Measurements from ENCODE around the gene CPXM2. TPM values are rescaled to one million over a fixed set of nuclear protein-coding genes. Genes with fewer than 3 reads are reported as not detected.
"Not testable (repeated sequence)": the region's sequence is repeated elsewhere in the genome, so short reads cannot be mapped to it uniquely, and the experiment has no call there.

Gene CPXM2
- polyA plus RNA-seq, 3 donors: not detected

DNA sequence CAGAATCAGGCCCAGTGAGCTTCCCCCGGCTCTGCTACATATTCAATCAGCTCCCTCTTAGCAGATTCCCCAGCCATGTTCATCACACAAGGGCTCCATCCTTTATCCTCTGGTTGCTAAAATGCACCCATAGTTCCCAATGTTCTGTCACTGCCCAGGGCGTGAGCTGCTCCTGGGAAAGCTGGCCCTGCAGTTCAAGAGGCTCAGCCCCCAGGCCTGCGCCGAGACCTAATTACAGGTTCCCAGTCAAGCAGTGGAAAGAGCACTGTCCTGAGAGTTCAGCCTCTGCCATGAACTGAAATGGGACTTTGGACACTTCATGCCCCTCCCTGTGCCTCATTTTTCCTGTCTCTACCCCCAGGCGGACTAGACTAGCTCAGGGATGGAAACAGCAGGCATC is 149.9 kb downstream of the CPXM2 start:
- intact Hi-C loops (cut with micrococcal nuclease): no loop called here
- Mint-ChIP-seq H3K4me3 (no peak overlapping the region), H3K36me3 (no peaks in the 10 kb centered on the region), H3K4me1 (no peaks in the 10 kb centered on the region), H3K9me3 (peaks cover 0 to 10% (median 5%) of the 10 kb centered on the region in 7 donors), H3K27ac (no peak overlapping the region), H3K27me3 (ENCODE audit: low read depth in 3 of 3) (peaks cover 1 to 8% (median 4%) of the 10 kb centered on the region in 3 donors)
- Histone ChIP-seq H3K9me3 (replicated peaks in 1 of 2; ENCODE audit: control insufficient read depth in 1 of 2, insufficient read depth in 1 of 2, low read length in 2 of 2) (no peaks in the 10 kb centered on the region), H3K4me3 (replicated peaks in 1 of 3; ENCODE audit: low read depth in 2 of 3, low read length in 3 of 3) (no peak overlapping the region), H3K27ac (ENCODE audit: low read depth in 1 of 2, low read length in 2 of 2) (no peak overlapping the region), H3K36me3 (replicated peaks in 1 of 2; ENCODE audit: control insufficient read depth in 1 of 2, insufficient read depth in 2 of 2, low read length in 2 of 2) (no peaks in the 10 kb centered on the region), H3K4me1 (ENCODE audit: control insufficient read depth in 1 of 2, insufficient read depth in 2 of 2, low read length in 2 of 2) (no peaks in the 10 kb centered on the region), H3K27me3 (ENCODE audit: control insufficient read depth in 2 of 2, insufficient read depth in 2 of 2, low read length in 2 of 2) (no peaks in the 10 kb centered on the region), H3K9ac (ENCODE audit: insufficient read depth, low read length, poor library complexity, severe bottlenecking) (no peak overlapping the region), H3K79me2 (ENCODE audit: insufficient read depth, low read length) (no peaks in the 10 kb centered on the region), H3K4me2 (replicated peaks; ENCODE audit: extremely low read depth, low read length, poor library complexity, severe bottlenecking) (no peak overlapping the region), H4K20me1 (ENCODE audit: insufficient read depth, low read length) (no peaks in the 10 kb centered on the region), H2AFZ (ENCODE audit: insufficient read depth, low read depth, low read length, poor library complexity, severe bottlenecking) (no peak overlapping the region)
- no peak for DNase-seq
- WGBS (ENCODE audit: insufficient coverage): 92% methylated on average over 5 of the region's 5 CpGs
- TF ChIP-seq, protein P1, sequence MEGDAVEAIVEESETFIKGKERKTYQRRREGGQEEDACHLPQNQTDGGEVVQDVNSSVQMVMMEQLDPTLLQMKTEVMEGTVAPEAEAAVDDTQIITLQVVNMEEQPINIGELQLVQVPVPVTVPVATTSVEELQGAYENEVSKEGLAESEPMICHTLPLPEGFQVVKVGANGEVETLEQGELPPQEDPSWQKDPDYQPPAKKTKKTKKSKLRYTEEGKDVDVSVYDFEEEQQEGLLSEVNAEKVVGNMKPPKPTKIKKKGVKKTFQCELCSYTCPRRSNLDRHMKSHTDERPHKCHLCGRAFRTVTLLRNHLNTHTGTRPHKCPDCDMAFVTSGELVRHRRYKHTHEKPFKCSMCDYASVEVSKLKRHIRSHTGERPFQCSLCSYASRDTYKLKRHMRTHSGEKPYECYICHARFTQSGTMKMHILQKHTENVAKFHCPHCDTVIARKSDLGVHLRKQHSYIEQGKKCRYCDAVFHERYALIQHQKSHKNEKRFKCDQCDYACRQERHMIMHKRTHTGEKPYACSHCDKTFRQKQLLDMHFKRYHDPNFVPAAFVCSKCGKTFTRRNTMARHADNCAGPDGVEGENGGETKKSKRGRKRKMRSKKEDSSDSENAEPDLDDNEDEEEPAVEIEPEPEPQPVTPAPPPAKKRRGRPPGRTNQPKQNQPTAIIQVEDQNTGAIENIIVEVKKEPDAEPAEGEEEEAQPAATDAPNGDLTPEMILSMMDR (IDR thresholded peaks at IDR 0.05): no peak

DNA sequence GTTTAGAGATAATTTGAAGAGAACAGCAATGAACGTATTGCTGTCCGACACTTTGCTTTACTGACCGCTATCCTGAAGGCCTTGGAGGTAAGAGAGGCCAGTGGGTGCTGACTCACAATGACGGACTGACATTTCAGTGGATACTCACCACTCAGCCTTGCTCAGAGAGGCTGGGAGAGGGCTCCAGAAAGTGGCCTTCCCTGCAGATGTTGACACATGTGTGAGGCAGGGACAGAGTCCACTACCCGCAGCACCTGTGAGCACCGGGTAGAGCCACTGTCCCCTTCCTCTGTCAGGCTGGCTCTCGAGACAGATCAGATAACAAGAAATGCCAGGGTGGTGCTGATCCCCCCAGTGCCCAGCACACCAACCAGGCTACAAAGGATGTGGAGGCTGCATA is 150.5 kb downstream of the CPXM2 start:
- H2AFZ ChIP-seq (ENCODE audit: insufficient read depth, low read depth, low read length, poor library complexity, severe bottlenecking): no peak overlapping the region
- Mint-ChIP-seq H3K27me3 (ENCODE audit: low read depth in 3 of 3) (peaks cover 1 to 8% (median 4%) of the 10 kb centered on the region in 3 donors), H3K36me3 (no peaks in the 10 kb centered on the region), H3K4me3 (no peak overlapping the region), H3K9me3 (peaks cover 0 to 10% (median 5%) of the 10 kb centered on the region in 7 donors), H3K4me1 (no peaks in the 10 kb centered on the region), H3K27ac (peak overlapping the region in 1 of 7 donors; percentile 38)
- H3K79me2 ChIP-seq (ENCODE audit: insufficient read depth, low read length): no peaks in the 10 kb centered on the region
- H3K4me1 ChIP-seq (ENCODE audit: control insufficient read depth in 1 of 2, insufficient read depth in 2 of 2, low read length in 2 of 2): no peaks in the 10 kb centered on the region
- H3K9ac ChIP-seq (ENCODE audit: insufficient read depth, low read length, poor library complexity, severe bottlenecking): no peak overlapping the region
- TF ChIP-seq, protein P1 (IDR thresholded peaks at IDR 0.05): no peak
- H3K4me2 ChIP-seq (replicated peaks; ENCODE audit: extremely low read depth, low read length, poor library complexity, severe bottlenecking): no peak overlapping the region
- DNase-seq: no peak
- H3K27me3 ChIP-seq (ENCODE audit: control insufficient read depth in 2 of 2, insufficient read depth in 2 of 2, low read length in 2 of 2): no peaks in the 10 kb centered on the region
- H3K4me3 ChIP-seq (replicated peaks in 1 of 3; ENCODE audit: low read depth in 2 of 3, low read length in 3 of 3): no peak overlapping the region
- 76% methylated on average over 6 of the region's 7 CpGs for WGBS (ENCODE audit: insufficient coverage)
- H3K36me3 ChIP-seq (replicated peaks in 1 of 2; ENCODE audit: control insufficient read depth in 1 of 2, insufficient read depth in 2 of 2, low read length in 2 of 2): no peaks in the 10 kb centered on the region
- no peak overlapping the region for H3K27ac ChIP-seq (ENCODE audit: low read depth in 1 of 2, low read length in 2 of 2)
- intact Hi-C loops (cut with micrococcal nuclease): no loop called here
- H4K20me1 ChIP-seq (ENCODE audit: insufficient read depth, low read length): no peaks in the 10 kb centered on the region
- H3K9me3 ChIP-seq (replicated peaks in 1 of 2; ENCODE audit: control insufficient read depth in 1 of 2, insufficient read depth in 1 of 2, low read length in 2 of 2): no peaks in the 10 kb centered on the region

DNA sequence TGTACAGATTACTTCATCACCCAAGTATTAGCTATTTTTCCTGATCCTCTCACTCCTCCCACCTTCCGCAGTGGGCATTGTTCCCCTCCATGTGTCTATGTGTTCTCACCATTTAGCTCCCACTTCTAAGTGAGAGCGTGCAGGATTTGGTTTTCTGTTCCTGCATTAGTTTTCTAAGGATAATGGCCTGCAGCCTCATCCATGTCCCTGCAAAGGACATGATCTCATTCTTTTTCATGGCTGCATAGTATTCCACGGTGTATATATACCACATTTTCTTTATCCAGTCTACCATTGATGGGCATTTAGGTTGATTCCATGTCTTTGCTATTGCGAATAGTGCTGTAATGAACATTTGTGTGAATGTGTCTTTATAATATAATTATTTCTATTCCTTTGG is 154.7 kb downstream of the CPXM2 start:
- H4K20me1 ChIP-seq (ENCODE audit: insufficient read depth, low read length); H3K36me3 Mint-ChIP-seq; H3K79me2 ChIP-seq (ENCODE audit: insufficient read depth, low read length); H3K9me3 ChIP-seq (replicated peaks in 1 of 2; ENCODE audit: control insufficient read depth in 1 of 2, insufficient read depth in 1 of 2, low read length in 2 of 2); H3K27me3 Mint-ChIP-seq (ENCODE audit: low read depth in 3 of 3); H3K27me3 ChIP-seq (ENCODE audit: control insufficient read depth in 2 of 2, insufficient read depth in 2 of 2, low read length in 2 of 2); H3K4me2 ChIP-seq (replicated peaks; ENCODE audit: extremely low read depth, low read length, poor library complexity, severe bottlenecking); H3K4me1 ChIP-seq (ENCODE audit: control insufficient read depth in 1 of 2, insufficient read depth in 2 of 2, low read length in 2 of 2); H3K4me1 Mint-ChIP-seq; H3K27ac Mint-ChIP-seq; H3K4me3 ChIP-seq (replicated peaks in 1 of 3; ENCODE audit: low read depth in 2 of 3, low read length in 3 of 3); H3K4me3 Mint-ChIP-seq; H3K9ac ChIP-seq (ENCODE audit: insufficient read depth, low read length, poor library complexity, severe bottlenecking); H3K36me3 ChIP-seq (replicated peaks in 1 of 2; ENCODE audit: control insufficient read depth in 1 of 2, insufficient read depth in 2 of 2, low read length in 2 of 2); H3K27ac ChIP-seq (ENCODE audit: low read depth in 1 of 2, low read length in 2 of 2); DNase-seq; H2AFZ ChIP-seq (ENCODE audit: insufficient read depth, low read depth, low read length, poor library complexity, severe bottlenecking); intact Hi-C loops (cut with micrococcal nuclease): not testable (repeated sequence)
- 100% methylated on average over 1 of the region's 4 CpGs for WGBS (ENCODE audit: insufficient coverage)
- peaks cover 2 to 11% (median 8%) of the 10 kb centered on the region in 7 donors for H3K9me3 Mint-ChIP-seq
